ENCODE data around the gene BTAF1. TPM values are rescaled to one million over a fixed set of nuclear protein-coding genes. Genes with fewer than 3 reads are reported as not detected.
A peak's percentile ranks its signal among the peaks of the same experiment; 100 is the strongest.

The BTAF1 gene
- polyA plus RNA-seq, 1 donor (not counting 4 experiments of a cell fraction or from before 2014, with no cell fraction given) = 42.9 TPM

- Histone ChIP-seq H3K27me3 (ENCODE audit: control insufficient read depth, extremely low read depth, insufficient read depth, low read length) (no peaks in the 10 kb centered on the region), H3K79me2 (ENCODE audit: control insufficient read depth, insufficient read depth, low read length) (peaks cover 83% of the 10 kb centered on the region), H3K4me2 (ENCODE audit: control insufficient read depth, extremely low read depth, insufficient read depth, low read depth, low read length) (peak overlapping the region; percentile 55), H2AFZ (ENCODE audit: control insufficient read depth, low read length) (no peak overlapping the region), H3K27ac (ENCODE audit: control insufficient read depth, insufficient read depth, low read length) (peak overlapping the region; percentile 62), H3K36me3 (ENCODE audit: control insufficient read depth in 2 of 2, extremely low read depth in 1 of 2, insufficient read depth in 2 of 2, low read length in 2 of 2) (peaks cover 9 to 15% of the 10 kb centered on the region in 2 experiments), H4K20me1 (ENCODE audit: control insufficient read depth, extremely low read depth, insufficient read depth, low read length) (no peaks in the 10 kb centered on the region), H3K9ac (ENCODE audit: control insufficient read depth, extremely low read depth, insufficient read depth, low read length) (no peak overlapping the region), H3K9me1 (ENCODE audit: control insufficient read depth, extremely low read depth, insufficient read depth, low read length) (peaks cover 5% of the 10 kb centered on the region), H3K4me1 (ENCODE audit: control insufficient read depth, extremely low read depth, insufficient read depth, low read length) (peaks cover 19% of the 10 kb centered on the region), H3K9me3 (ENCODE audit: control insufficient read depth, low read depth, low read length) (no peaks in the 10 kb centered on the region), H3K4me3 (ENCODE audit: control insufficient read depth in 2 of 3, extremely low read depth in 1 of 3, insufficient read depth in 2 of 3, low read depth in 1 of 3, low read length in 3 of 3) (no peak overlapping the region)
- dilution Hi-C loops (cut with MboI; ENCODE audit: extremely low pct_ligation_motif_present, low sequenced_read_pairs) = no loop called here
- peak; percentile 38 for DNase-seq (ENCODE audit: low read depth, low spot score)
- peak; percentile 20 for FAIRE-seq
- no peak for TF ChIP-seq EZH2 (IDR thresholded peaks at IDR 0.05; ENCODE audit: low read length)
- TF ChIP-seq, protein P1, sequence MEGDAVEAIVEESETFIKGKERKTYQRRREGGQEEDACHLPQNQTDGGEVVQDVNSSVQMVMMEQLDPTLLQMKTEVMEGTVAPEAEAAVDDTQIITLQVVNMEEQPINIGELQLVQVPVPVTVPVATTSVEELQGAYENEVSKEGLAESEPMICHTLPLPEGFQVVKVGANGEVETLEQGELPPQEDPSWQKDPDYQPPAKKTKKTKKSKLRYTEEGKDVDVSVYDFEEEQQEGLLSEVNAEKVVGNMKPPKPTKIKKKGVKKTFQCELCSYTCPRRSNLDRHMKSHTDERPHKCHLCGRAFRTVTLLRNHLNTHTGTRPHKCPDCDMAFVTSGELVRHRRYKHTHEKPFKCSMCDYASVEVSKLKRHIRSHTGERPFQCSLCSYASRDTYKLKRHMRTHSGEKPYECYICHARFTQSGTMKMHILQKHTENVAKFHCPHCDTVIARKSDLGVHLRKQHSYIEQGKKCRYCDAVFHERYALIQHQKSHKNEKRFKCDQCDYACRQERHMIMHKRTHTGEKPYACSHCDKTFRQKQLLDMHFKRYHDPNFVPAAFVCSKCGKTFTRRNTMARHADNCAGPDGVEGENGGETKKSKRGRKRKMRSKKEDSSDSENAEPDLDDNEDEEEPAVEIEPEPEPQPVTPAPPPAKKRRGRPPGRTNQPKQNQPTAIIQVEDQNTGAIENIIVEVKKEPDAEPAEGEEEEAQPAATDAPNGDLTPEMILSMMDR (optimal IDR thresholded peaks at IDR 0.05 in 1 of 3, IDR thresholded peaks at IDR 0.05 in 1 of 3, conservative IDR thresholded peaks at IDR 0.05 in 1 of 3; ENCODE audit: extremely low read depth in 1 of 3, insufficient read depth in 2 of 3, low read length in 3 of 3) = no peak
Observed at GRCh38 chr10:91935886-91936285, 12.3 kb downstream of the BTAF1 start.

DNA sequence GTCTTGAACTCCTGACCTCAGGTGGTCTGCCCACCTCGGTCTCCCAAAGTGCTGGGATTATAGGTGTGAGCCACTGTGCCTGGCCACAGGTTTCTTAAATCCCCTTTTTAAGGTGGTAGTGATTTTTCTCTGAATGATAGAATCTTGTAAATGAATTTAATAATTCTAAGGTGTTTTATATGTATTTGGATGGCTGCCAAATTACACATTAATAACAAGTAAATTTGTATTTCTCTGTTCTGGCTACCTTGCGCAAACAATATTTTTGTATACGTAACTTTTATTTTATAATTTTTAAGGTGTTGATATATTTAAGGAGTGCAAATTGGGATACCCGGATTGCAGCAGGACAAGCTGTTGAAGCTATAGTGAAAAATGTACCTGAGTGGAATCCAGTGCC lies 16.1 kb downstream of the BTAF1 start:
- H3K4me1 ChIP-seq (ENCODE audit: control insufficient read depth, extremely low read depth, insufficient read depth, low read length) = peaks cover 15% of the 10 kb centered on the region
- H3K79me2 ChIP-seq (ENCODE audit: control insufficient read depth, insufficient read depth, low read length) = peaks cover 56% of the 10 kb centered on the region
- no peak overlapping the region for H2AFZ ChIP-seq (ENCODE audit: control insufficient read depth, low read length)
- H3K4me2 ChIP-seq (ENCODE audit: control insufficient read depth, extremely low read depth, insufficient read depth, low read depth, low read length) = no peak overlapping the region
- no peak for FAIRE-seq
- H3K27me3 ChIP-seq (ENCODE audit: control insufficient read depth, extremely low read depth, insufficient read depth, low read length) = no peaks in the 10 kb centered on the region
- H4K20me1 ChIP-seq (ENCODE audit: control insufficient read depth, extremely low read depth, insufficient read depth, low read length) = no peaks in the 10 kb centered on the region
- H3K9me3 ChIP-seq (ENCODE audit: control insufficient read depth, low read depth, low read length) = no peaks in the 10 kb centered on the region
- DNase-seq (ENCODE audit: low read depth, low spot score) = no peak
- H3K4me3 ChIP-seq (ENCODE audit: control insufficient read depth in 2 of 3, extremely low read depth in 1 of 3, insufficient read depth in 2 of 3, low read depth in 1 of 3, low read length in 3 of 3) = no peak overlapping the region
- TF ChIP-seq, protein P1 (optimal IDR thresholded peaks at IDR 0.05 in 1 of 3, IDR thresholded peaks at IDR 0.05 in 1 of 3, conservative IDR thresholded peaks at IDR 0.05 in 1 of 3; ENCODE audit: extremely low read depth in 1 of 3, insufficient read depth in 2 of 3, low read length in 3 of 3) = no peak
- TF ChIP-seq EZH2 (IDR thresholded peaks at IDR 0.05; ENCODE audit: low read length) = no peak
- dilution Hi-C loops (cut with MboI; ENCODE audit: extremely low pct_ligation_motif_present, low sequenced_read_pairs) = no loop called here
- no peak overlapping the region for H3K27ac ChIP-seq (ENCODE audit: control insufficient read depth, insufficient read depth, low read length)
- H3K9ac ChIP-seq (ENCODE audit: control insufficient read depth, extremely low read depth, insufficient read depth, low read length) = no peak overlapping the region
- peaks cover 9 to 23% of the 10 kb centered on the region in 2 experiments for H3K36me3 ChIP-seq (ENCODE audit: control insufficient read depth in 2 of 2, extremely low read depth in 1 of 2, insufficient read depth in 2 of 2, low read length in 2 of 2)
- peaks cover 2% of the 10 kb centered on the region for H3K9me1 ChIP-seq (ENCODE audit: control insufficient read depth, extremely low read depth, insufficient read depth, low read length)

Data from keratinocyte (primary cell).